Ovary (tissue), 9 donors: ENCODE data around the gene PER1. TPM values are rescaled to one million over a fixed set of nuclear protein-coding genes. Genes with fewer than 3 reads are reported as not detected.
A peak's percentile ranks its signal among the peaks of the same experiment; 100 is the strongest.

Experiments used
- DNase-seq, 5 donors: peaks; one replicate each; pipeline ENCODE4 v3.0.0-alpha.2; 2019 to 2020
- H3K27ac ChIP-seq, 2 donors: fragments of 200-600 bp; one replicate each; pipeline versions ENCODE4 v1.5.1 to v1.8.0; 2019 to 2022
- H3K27me3 ChIP-seq: fragments of 200-600 bp; one replicate; pipeline ENCODE4 v1.8.0; 2022
- H3K36me3 ChIP-seq: fragments of 200-600 bp; sonication (generic); one replicate; pipeline ENCODE4 v1.5.1; 2019
- H3K4me1 ChIP-seq: one replicate; pipeline ENCODE4 v1.8.1; 2013; ENCODE audit warnings: mild to moderate bottlenecking, moderate library complexity; ENCODE audit not compliant: insufficient read depth
- H3K4me3 ChIP-seq: fragments of 200-600 bp; sonication (generic); one replicate; pipeline ENCODE4 v1.5.1; 2017
- H3K9me3 ChIP-seq, 2 donors: fragments of 200-600 bp in 1 of 2; sonication (generic) in 1 of 2; one replicate each; pipeline versions ENCODE4 v1.5.1 to v1.8.1; 2013 to 2019; ENCODE audit warnings: mild to moderate bottlenecking in 1 of 2, moderate library complexity in 1 of 2
- CTCF ChIP-seq, 3 donors: fragments of 450-650 bp in 2 of 3; fragments of 200-600 bp in 1 of 3; IDR thresholded peaks; one replicate each; pipeline versions ENCODE4 v1.5.1 to v1.8.0; 2016 to 2022; ENCODE audit warnings: antibody characterized with exemption in 3 of 3, mild to moderate bottlenecking in 1 of 3
- EP300 ChIP-seq: sonication (generic); formaldehyde crosslinking; IDR thresholded peaks from one replicate; pipeline ENCODE4 v1.6.1; 2017; ENCODE audit warnings: antibody characterized with exemption
- POLR2A ChIP-seq: fragments of 450-650 bp; IDR thresholded peaks from one replicate; pipeline ENCODE4 v1.6.1; 2017; ENCODE audit warnings: antibody characterized with exemption, mild to moderate bottlenecking, moderate library complexity
- WGBS, 3 donors: extraction: QIAGEN DNeasy Blood & Tissue Kit in 1 of 3; methylation state at CpG; one replicate each; pipeline versions ENCODE4 v1.1.5 to v1.1.7; 2013 to 2017; 5-methylcytosine and 5-hydroxymethylcytosine counted together
- intact Hi-C, 4 donors: fragments of 100-400 bp; cut with DNase I; formaldehyde crosslinking; loops; one replicate each; pipeline versions ENCODE4 v1.11.0 to v1.15.1; 2022 to 2023
- polyA plus RNA-seq, 2 donors: library from polyadenylated mRNA; stranded (reverse); fragments of 200-250 nt in 1 of 2; fragments of 350-450 nt in 1 of 2; fragmentation: Illumina TruSeq in 1 of 2; extraction: RNeasy Lipid Tissue Mini Kit (QIAGEN cat#74804) in 1 of 2; gene quantifications; one replicate each; pipeline ENCODE4 v1.2.3, GENCODE V29; 2013 to 2014
- total RNA-seq, 7 donors: library from RNA; depleted of rRNA in 2 of 7; stranded (reverse); fragments of >200 nt in 2 of 7; fragmentation: NEBNext Ultra II Directional in 3 of 7; extraction: Animal tissue kit (Norgen Biotek cat#: 25700) in 3 of 7; gene quantifications; one replicate each; pipeline versions ENCODE4 v1.1.0 to v1.2.4, GENCODE V29; 2016 to 2023
- donor health status: DM: no; HTN: no; CAD: no; lungs with moderate emphysema.
- donor health status: DM: no; HTN: no; CAD: no.
- donor health status: Bipolar disorder and iron deficiency.
- donor health status: DM: yes; HTN: yes; CAD: no.
- donor health status: DM: no; HTN: no; CAD: no.
- donor health status: DM: yes; HTN: yes; CAD: no.

The PER1 gene
- total and polyA plus RNA-seq, 9 donors: 12.8 to 394 (median 164) TPM

- WGBS, 3 donors: 0% methylated on average over 32 of the region's 32 CpGs
- Histone ChIP-seq H3K4me3 (peak overlapping the region; percentile 80), H3K9me3 (no peaks in the 10 kb centered on the region), H3K4me1 (peaks cover 16% of the 10 kb centered on the region), H3K36me3 (no peaks in the 10 kb centered on the region), H3K27ac (peak overlapping the region; percentile 84 to 91), H3K27me3 (no peaks in the 10 kb centered on the region)
- DNase-seq: peak; percentile 94 to 96 (median 94)
- intact Hi-C loops: loop anchor here (2.0 to 10.0 kb wide), 6 partner anchors 35 to 1172 kb away; partner anchors contain the start of genes ALOXE3 (in 2 of the 4), HES7 (in 1 of the 4) and RNASEK (in 1 of the 4)
- TF ChIP-seq EP300: no peak
- TF ChIP-seq POLR2A: peak; percentile 35
- peak in 1 of 3 donors; percentile 11 for TF ChIP-seq CTCF (IDR thresholded peaks at IDR 0.05)
These were observed 34.7 kb upstream of the PER1 start for GRCh38 chr17:8186787-8187516.

- Histone ChIP-seq H3K27ac (peak overlapping the region; percentile 84 to 91), H3K9me3 (no peaks in the 10 kb centered on the region), H3K4me1 (peaks cover 16% of the 10 kb centered on the region), H3K4me3 (peak overlapping the region; percentile 80), H3K36me3 (no peaks in the 10 kb centered on the region), H3K27me3 (no peaks in the 10 kb centered on the region)
- no peak for DNase-seq
- 0 to 1% (median 0%) methylated on average over 18 to 23 of the region's 23 CpGs for WGBS, 3 donors
- no peak for TF ChIP-seq POLR2A
- TF ChIP-seq CTCF (IDR thresholded peaks at IDR 0.05): peak; percentile 40 to 79 (median 57)
- intact Hi-C loops: loop anchor here (2.0 to 10.0 kb wide), 6 partner anchors 36 to 1172 kb away; partner anchors contain the start of genes ALOXE3 (in 2 of the 4), HES7 (in 1 of the 4) and RNASEK (in 1 of the 4)
These were observed 34.2 kb upstream of the PER1 start for GRCh38 chr17:8186446-8186786.

- 0 to 1% (median 1%) methylated on average over 41 to 44 of the region's 44 CpGs for WGBS, 3 donors
- Histone ChIP-seq H3K36me3 (no peaks in the 10 kb centered on the region), H3K4me3 (peak overlapping the region; percentile 80), H3K4me1 (peaks cover 16% of the 10 kb centered on the region), H3K27me3 (no peaks in the 10 kb centered on the region), H3K27ac (peak overlapping the region; percentile 84 to 91), H3K9me3 (no peaks in the 10 kb centered on the region)
- intact Hi-C loops: loop anchor here (2.0 to 10.0 kb wide), 6 partner anchors 36 to 1171 kb away; partner anchors contain the start of genes ALOXE3 (in 2 of the 4), HES7 (in 1 of the 4) and RNASEK (in 1 of the 4)
- TF ChIP-seq EP300: no peak
- peak; percentile 32 for TF ChIP-seq POLR2A
- peak; percentile 86 to 94 (median 92) for DNase-seq
These were observed 33.6 kb upstream of the PER1 start for GRCh38 chr17:8185582-8186445.

GRCh38 chr17:8176998-8177731 lies 25.0 kb upstream of the PER1 start:
- peak overlapping the region in 1 of 2 donors; percentile 23 for H3K27ac ChIP-seq
- intact Hi-C loops: loop anchor here in 1 of 4 donors (5.0 kb wide), 1 partner anchor 55 kb away; the partner anchor contains the start of gene HES7

More at GRCh38 chr17:8176998-8177731, 25.0 kb upstream of the PER1 start:
- DNase-seq: no peak
- no peak for TF ChIP-seq POLR2A
- no peak for TF ChIP-seq CTCF (IDR thresholded peaks at IDR 0.05)
- TF ChIP-seq EP300: no peak
- Histone ChIP-seq H3K9me3 (no peaks in the 10 kb centered on the region), H3K4me1 (peaks cover 6% of the 10 kb centered on the region), H3K4me3 (peak overlapping the region; percentile 57), H3K27me3 (no peaks in the 10 kb centered on the region), H3K36me3 (no peaks in the 10 kb centered on the region)
- 72 to 75% (median 75%) methylated on average over 19 of the region's 19 CpGs for WGBS, 3 donors
